Mesothelial cell of epicardium (in vitro differentiated cells): ENCODE results near the gene IL1RAPL1. TPM values are rescaled to one million over a fixed set of nuclear protein-coding genes. Genes with fewer than 3 reads are reported as not detected.

Source experiments
- DNase-seq, 2 experiments: peaks; one replicate each; pipeline ENCODE4 v3.0.0; 2021; ENCODE audit warnings: low spot score in 2 of 2; ENCODE audit not compliant: unreplicated experiment in 2 of 2
- H3K27ac Mint-ChIP-seq: 2 replicates; pipeline ENCODE4 v1.8.0; 2021; ENCODE audit warnings: mixed read lengths
- H3K27me3 Mint-ChIP-seq: 2 replicates; pipeline ENCODE4 v1.8.0; 2021; ENCODE audit warnings: low read depth, mixed read lengths
- H3K36me3 Mint-ChIP-seq: 2 replicates; pipeline ENCODE4 v1.8.0; 2021; ENCODE audit warnings: mixed read lengths
- H3K4me1 Mint-ChIP-seq: 2 replicates; pipeline ENCODE4 v1.8.0; 2021; ENCODE audit warnings: mixed read lengths
- H3K4me3 Mint-ChIP-seq: 2 replicates; pipeline ENCODE4 v1.8.0; 2021; ENCODE audit warnings: mild to moderate bottlenecking, moderate library complexity, mixed read lengths
- H3K9me3 Mint-ChIP-seq: 2 replicates; pipeline ENCODE4 v1.8.0; 2021; ENCODE audit warnings: mixed read lengths
- CTCF ChIP-seq: fragments of 200-600 bp; sonication (generic); IDR thresholded peaks from one replicate; pipeline ENCODE4 v1.5.0; 2021; ENCODE audit warnings: antibody characterized with exemption; ENCODE audit not compliant: unreplicated experiment
- total RNA-seq: library from RNA; stranded (reverse); gene quantifications from 3 replicates; pipeline ENCODE4 v1.2.1, GENCODE V29; 2021

The IL1RAPL1 gene
- total RNA-seq, 1 donor from 2014 or later, result 17.0 TPM

GRCh38 chrX:28946846-28947245, 359.6 kb downstream of the IL1RAPL1 start:
- Mint-ChIP-seq H3K4me3 (no peak overlapping the region), H3K4me1 (no peaks in the 10 kb centered on the region), H3K36me3 (no peaks in the 10 kb centered on the region), H3K27me3 (no peaks in the 10 kb centered on the region), H3K27ac (no peak overlapping the region), H3K9me3 (peaks cover 3% of the 10 kb centered on the region)
- no peak for DNase-seq
- TF ChIP-seq CTCF, result no peak

GRCh38 chrX:28960063-28960462, 372.8 kb downstream of the IL1RAPL1 start:
- DNase-seq, result no peak
- Mint-ChIP-seq H3K27me3 (no peaks in the 10 kb centered on the region), H3K4me3 (no peak overlapping the region), H3K9me3 (no peaks in the 10 kb centered on the region), H3K36me3 (no peaks in the 10 kb centered on the region), H3K4me1 (peaks cover 3% of the 10 kb centered on the region), H3K27ac (no peak overlapping the region)
- no peak for TF ChIP-seq CTCF

- no peak for TF ChIP-seq CTCF
- Mint-ChIP-seq H3K27ac (no peak overlapping the region), H3K27me3 (no peaks in the 10 kb centered on the region), H3K4me1 (peaks cover 2% of the 10 kb centered on the region), H3K36me3 (no peaks in the 10 kb centered on the region), H3K9me3 (no peaks in the 10 kb centered on the region), H3K4me3 (no peak overlapping the region)
- no peak for DNase-seq
Observed at GRCh38 chrX:28966331-28966730, 379.1 kb downstream of the IL1RAPL1 start.

GRCh38 chrX:28969126-28969525, 381.9 kb downstream of the IL1RAPL1 start:
- Mint-ChIP-seq H3K36me3 (peaks cover 3% of the 10 kb centered on the region), H3K4me3 (no peak overlapping the region), H3K27me3 (no peaks in the 10 kb centered on the region), H3K4me1 (peaks cover 2% of the 10 kb centered on the region), H3K9me3 (peaks cover 6% of the 10 kb centered on the region), H3K27ac (no peak overlapping the region)
- TF ChIP-seq CTCF, result no peak
- DNase-seq, result no peak

- DNase-seq, result no peak
- TF ChIP-seq CTCF, result no peak
- no peak overlapping the region for H3K4me3 Mint-ChIP-seq
Observed at GRCh38 chrX:28979877-28980276, 392.6 kb downstream of the IL1RAPL1 start.

GRCh38 chrX:28981952-28982351, 394.7 kb downstream of the IL1RAPL1 start:
- H3K9me3 Mint-ChIP-seq, result no peaks in the 10 kb centered on the region
- no peaks in the 10 kb centered on the region for H3K27me3 Mint-ChIP-seq
- H3K4me3 Mint-ChIP-seq, result no peak overlapping the region
- no peak for TF ChIP-seq CTCF
- DNase-seq, result no peak
- no peak overlapping the region for H3K27ac Mint-ChIP-seq
- H3K4me1 Mint-ChIP-seq, result peaks cover 4% of the 10 kb centered on the region
- no peaks in the 10 kb centered on the region for H3K36me3 Mint-ChIP-seq

More at GRCh38 chrX:28979877-28980276, 392.6 kb downstream of the IL1RAPL1 start:
- Mint-ChIP-seq H3K27ac (no peak overlapping the region), H3K36me3 (no peaks in the 10 kb centered on the region), H3K4me1 (peaks cover 2% of the 10 kb centered on the region), H3K27me3 (no peaks in the 10 kb centered on the region), H3K9me3 (no peaks in the 10 kb centered on the region)
